Keratinocyte (primary cell): ENCODE measurements around the gene SSBP4.

Experiments
- EZH2 ChIP-seq: IDR thresholded peaks from one replicate; pipeline ENCODE4 v1.6.1; 2012; ENCODE audit warnings: inconsistent platforms, mild to moderate bottlenecking, low read length, moderate library complexity
- TF ChIP-seq, protein P1 (sequence below), 3 experiments: IDR thresholded peaks in 1 of 3; conservative IDR thresholded peaks in 1 of 3; optimal IDR thresholded peaks in 1 of 3; 2 replicates in 2 of 3; 3 replicates in 1 of 3; pipeline versions ENCODE3 to v1.5.1; 2011; ENCODE audit warnings: low read length in 3 of 3, mild to moderate bottlenecking in 3 of 3, moderate library complexity in 2 of 3, control low read depth in 1 of 3, inconsistent platforms in 1 of 3; ENCODE audit not compliant: insufficient read depth in 2 of 3; ENCODE audit errors: extremely low read depth in 1 of 3

DNA sequence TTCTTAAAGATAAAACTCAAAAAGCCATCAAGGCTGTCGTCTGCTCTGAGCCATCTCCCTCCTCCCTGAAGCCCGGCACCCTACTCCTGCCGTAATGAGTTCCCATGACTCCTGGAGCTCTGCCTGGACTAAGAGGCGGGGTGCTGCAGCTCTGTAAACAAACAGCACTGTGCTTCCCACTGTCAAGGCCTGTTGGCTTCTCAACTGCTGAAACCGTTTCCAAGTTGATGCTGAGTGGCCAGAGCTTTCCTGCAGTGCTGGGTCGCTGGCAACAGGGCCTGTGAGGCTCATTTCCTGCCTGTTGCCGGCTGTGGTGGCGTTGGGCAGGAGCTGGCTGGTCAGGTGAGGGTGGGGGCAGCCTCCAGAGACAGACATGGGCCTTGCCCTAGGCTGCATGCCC, 45.4 kb downstream of the SSBP4 start:
- TF ChIP-seq, protein P1, sequence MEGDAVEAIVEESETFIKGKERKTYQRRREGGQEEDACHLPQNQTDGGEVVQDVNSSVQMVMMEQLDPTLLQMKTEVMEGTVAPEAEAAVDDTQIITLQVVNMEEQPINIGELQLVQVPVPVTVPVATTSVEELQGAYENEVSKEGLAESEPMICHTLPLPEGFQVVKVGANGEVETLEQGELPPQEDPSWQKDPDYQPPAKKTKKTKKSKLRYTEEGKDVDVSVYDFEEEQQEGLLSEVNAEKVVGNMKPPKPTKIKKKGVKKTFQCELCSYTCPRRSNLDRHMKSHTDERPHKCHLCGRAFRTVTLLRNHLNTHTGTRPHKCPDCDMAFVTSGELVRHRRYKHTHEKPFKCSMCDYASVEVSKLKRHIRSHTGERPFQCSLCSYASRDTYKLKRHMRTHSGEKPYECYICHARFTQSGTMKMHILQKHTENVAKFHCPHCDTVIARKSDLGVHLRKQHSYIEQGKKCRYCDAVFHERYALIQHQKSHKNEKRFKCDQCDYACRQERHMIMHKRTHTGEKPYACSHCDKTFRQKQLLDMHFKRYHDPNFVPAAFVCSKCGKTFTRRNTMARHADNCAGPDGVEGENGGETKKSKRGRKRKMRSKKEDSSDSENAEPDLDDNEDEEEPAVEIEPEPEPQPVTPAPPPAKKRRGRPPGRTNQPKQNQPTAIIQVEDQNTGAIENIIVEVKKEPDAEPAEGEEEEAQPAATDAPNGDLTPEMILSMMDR (optimal IDR thresholded peaks at IDR 0.05 in 1 of 3, IDR thresholded peaks at IDR 0.05 in 1 of 3, conservative IDR thresholded peaks at IDR 0.05 in 1 of 3; ENCODE audit: extremely low read depth in 1 of 3, insufficient read depth in 2 of 3, low read length in 3 of 3): no peak
- TF ChIP-seq EZH2: no peak
